ENCODE results near the gene ACSS2. TPM values are rescaled to one million over a fixed set of nuclear protein-coding genes. Genes with fewer than 3 reads are reported as not detected.
A peak's percentile ranks its signal among the peaks of the same experiment; 100 is the strongest.

ACSS2 gene
- total RNA-seq, 6 experiments from 2014 or later: 21.9 to 118 (median 45.7) TPM

GRCh38 chr20:34952671-34953070 lies 76.3 kb downstream of the ACSS2 start:
- 88% methylated on average over 5 of the region's 5 CpGs for WGBS (ENCODE audit: insufficient coverage, low coverage, low lambda C conversion rate, missing lambda C conversion rate)

GRCh38 chr20:34953960-34954359 lies 77.5 kb downstream of the ACSS2 start:
- H3K27ac ChIP-seq: no peak overlapping the region
- no peak for DNase-seq
- intact Hi-C loops (cut with DNase I): no loop called here
- no peak for ATAC-seq
- no peaks in the 10 kb centered on the region for H3K27me3 ChIP-seq
- H3K9me3 ChIP-seq: no peaks in the 10 kb centered on the region
- H3K4me1 ChIP-seq: peaks cover 0 to 20% (median 4%) of the 10 kb centered on the region in 4 donors
- 89% methylated on average over 7 of the region's 7 CpGs for WGBS (ENCODE audit: insufficient coverage, low coverage, low lambda C conversion rate, missing lambda C conversion rate)
- no peaks in the 10 kb centered on the region for H3K36me3 ChIP-seq
- TF ChIP-seq POLR2A (IDR thresholded peaks at IDR 0.05): no peak
- TF ChIP-seq CTCF (IDR thresholded peaks at IDR 0.05): no peak
- no peak overlapping the region for H3K4me3 ChIP-seq

More at GRCh38 chr20:34952671-34953070, 76.3 kb downstream of the ACSS2 start:
- no peak overlapping the region for H3K27ac ChIP-seq
- H3K36me3 ChIP-seq: no peaks in the 10 kb centered on the region
- no peak overlapping the region for H3K4me3 ChIP-seq
- DNase-seq (no peak), ATAC-seq (no peak)
- no peaks in the 10 kb centered on the region for H3K27me3 ChIP-seq
- H3K4me1 ChIP-seq: peaks cover 0 to 23% (median 4%) of the 10 kb centered on the region in 4 donors
- H3K9me3 ChIP-seq: no peaks in the 10 kb centered on the region
- intact Hi-C loops (cut with DNase I): no loop called here
- no peak for TF ChIP-seq POLR2A (IDR thresholded peaks at IDR 0.05)
- no peak for TF ChIP-seq CTCF (IDR thresholded peaks at IDR 0.05)

GRCh38 chr20:34954904-34955230 lies 78.5 kb downstream of the ACSS2 start:
- Histone ChIP-seq H3K27me3 (no peaks in the 10 kb centered on the region), H3K9me3 (no peaks in the 10 kb centered on the region), H3K27ac (peak overlapping the region; percentile 79 to 90 (median 88)), H3K4me1 (peaks cover 0 to 13% (median 2%) of the 10 kb centered on the region in 4 donors), H3K4me3 (peak overlapping the region; percentile 63 to 71 (median 66)), H3K36me3 (no peaks in the 10 kb centered on the region)
- TF ChIP-seq POLR2A (IDR thresholded peaks at IDR 0.05): no peak
- TF ChIP-seq CTCF (IDR thresholded peaks at IDR 0.05): no peak
- DNase-seq (peak in 1 of 3 donors; percentile 70), ATAC-seq (peak in 3 of 4 donors; percentile 1 to 28 (median 14))
- intact Hi-C loops (cut with DNase I): loop anchor here (5.0 kb wide), 1 partner anchor 83 kb away; the partner anchor contains the start of gene GGT7 (in 2 of the 2)
- 6% methylated on average over 13 of the region's 13 CpGs for WGBS (ENCODE audit: insufficient coverage, low coverage, low lambda C conversion rate, missing lambda C conversion rate)

- Histone ChIP-seq H3K4me1 (peaks cover 0 to 13% (median 2%) of the 10 kb centered on the region in 4 donors), H3K27ac (peak within 1 kb of the TSS; percentile 79 to 90 (median 88)), H3K27me3 (no peaks in the 10 kb centered on the region), H3K4me3 (peak within 1 kb of the TSS; percentile 63 to 71 (median 66)), H3K36me3 (no peaks in the 10 kb centered on the region), H3K9me3 (no peaks in the 10 kb centered on the region)
- peak; percentile 84 for TF ChIP-seq POLR2A (IDR thresholded peaks at IDR 0.05)
- peak; percentile 54 to 64 (median 56) for TF ChIP-seq CTCF (IDR thresholded peaks at IDR 0.05)
- peak; percentile 98 to 99 (median 99) for DNase-seq
- peak; percentile 94 to 97 (median 96) for ATAC-seq
- WGBS (ENCODE audit: insufficient coverage, low coverage, low lambda C conversion rate, missing lambda C conversion rate): under 1% methylated on average over 39 of the region's 62 CpGs
- intact Hi-C loops (cut with DNase I): loop anchor here (5.0 kb wide), 1 partner anchor 83 kb away; the partner anchor contains the start of gene GGT7 (in 2 of the 2)
These were observed 79.0 kb downstream of the ACSS2 start, which contains the start of the genes GSS and MYH7B for GRCh38 chr20:34955231-34956040. Gene GSS, minus strand, starts transcription at chr20:34955806. Its CDS starts 3,954 bp downstream, at chr20:34951852. Gene MYH7B, plus strand, starts transcription at chr20:34955868. Its CDS starts 22,138 bp downstream, at chr20:34978006.
